Spleen (tissue), 11 donors: ENCODE measurements around the gene GCLM. TPM values are rescaled to one million over a fixed set of nuclear protein-coding genes. Genes with fewer than 3 reads are reported as not detected.

ENCODE experiments used
- DNase-seq: peaks from one replicate; pipeline ENCODE4 v3.0.0-alpha.2; 2020
- H3K27ac ChIP-seq, 8 donors: fragments of 200-600 bp; sonication (generic) in 7 of 8; 1 replicate in 4 of 8; 2 replicates in 4 of 8; pipeline versions ENCODE4 v1.5.0 to v1.8.0; 2016 to 2021; ENCODE audit warnings: inconsistent platforms in 4 of 8, mild to moderate bottlenecking in 4 of 8, moderate library complexity in 1 of 8
- H3K27me3 ChIP-seq, 7 donors: fragments of 200-600 bp; sonication (generic) in 6 of 7; replicated peaks in 1 of 7; 1 replicate in 4 of 7; 2 replicates in 3 of 7; pipeline versions ENCODE4 v1.5.0 to v1.8.0; 2016 to 2021; ENCODE audit warnings: inconsistent platforms in 3 of 7, mild to moderate bottlenecking in 1 of 7
- H3K36me3 ChIP-seq, 6 donors: fragments of 200-600 bp; sonication (generic) in 5 of 6; 1 replicate in 4 of 6; 2 replicates in 2 of 6; pipeline versions ENCODE4 v1.5.0 to v1.8.0; 2016 to 2021; ENCODE audit warnings: inconsistent platforms in 2 of 6
- H3K4me1 ChIP-seq, 6 donors: fragments of 200-600 bp; sonication (generic) in 5 of 6; 1 replicate in 3 of 6; 2 replicates in 3 of 6; pipeline versions ENCODE4 v1.5.0 to v1.8.0; 2016 to 2021; ENCODE audit warnings: inconsistent platforms in 3 of 6
- H3K4me3 ChIP-seq, 8 donors: fragments of 200-600 bp; sonication (generic) in 7 of 8; 1 replicate in 4 of 8; 2 replicates in 4 of 8; pipeline versions ENCODE4 v1.5.0 to v1.8.0; 2016 to 2021; ENCODE audit warnings: inconsistent platforms in 4 of 8, mild to moderate bottlenecking in 4 of 8, moderate library complexity in 2 of 8
- H3K9me3 ChIP-seq, 8 donors: fragments of 200-600 bp; sonication (generic) in 7 of 8; 1 replicate in 4 of 8; 2 replicates in 4 of 8; pipeline versions ENCODE4 v1.5.0 to v1.8.0; 2016 to 2021; ENCODE audit warnings: inconsistent platforms in 4 of 8
- CTCF ChIP-seq, 11 experiments: fragments of 200-600 bp in 7 of 11; fragments of 450-650 bp in 4 of 11; sonication (generic) in 4 of 11; IDR thresholded peaks in 8 of 11; conservative IDR thresholded peaks in 3 of 11; 1 replicate in 7 of 11; 2 replicates in 4 of 11; pipeline versions ENCODE4 v1.4.0 to v1.8.0; 2016 to 2021; ENCODE audit warnings: antibody characterized with exemption in 11 of 11, inconsistent platforms in 4 of 11, mild to moderate bottlenecking in 1 of 11
- POLR2A ChIP-seq, 3 donors: fragments of 450-650 bp; IDR thresholded peaks; one replicate each; pipeline ENCODE4 v1.5.1; 2017; ENCODE audit warnings: antibody characterized with exemption in 3 of 3, mild to moderate bottlenecking in 1 of 3
- POLR2AphosphoS5 ChIP-seq, 3 donors: sonication (generic); formaldehyde crosslinking; IDR thresholded peaks; one replicate each; pipeline ENCODE4 v1.5.1; 2017; ENCODE audit warnings: antibody characterized with exemption in 3 of 3
- WGBS, 5 donors: extraction: QIAGEN DNeasy Blood & Tissue Kit in 3 of 5; methylation state at CpG; one replicate each; pipeline versions ENCODE4 v1.1.5 to v1.1.7; 2013 to 2018; 5-methylcytosine and 5-hydroxymethylcytosine counted together
- intact Hi-C: fragments of 100-400 bp; cut with DNase I; formaldehyde crosslinking; loops from one replicate; pipeline ENCODE4 v1.15.0; 2023; ENCODE audit warnings: low total_unique reads
- polyA plus RNA-seq, 3 donors: library from polyadenylated mRNA; stranded (reverse); fragments of 200-250 nt; gene quantifications; one replicate each; pipeline ENCODE4 v1.2.1, GENCODE V29; 2013
- total RNA-seq, 7 donors: library from RNA; depleted of rRNA in 3 of 7; stranded (reverse); fragments of >200 nt in 3 of 7; fragmentation: NEBNext Ultra II Directional in 4 of 7; extraction: Animal tissue kit (Norgen Biotek cat#: 25700) in 4 of 7; gene quantifications; one replicate each; pipeline versions ENCODE4 v1.1.0 to v1.2.1, GENCODE V29; 2016 to 2021
- donor health status: healthy with polysubstance abuse.
- donor health status: DM: no; HTN: no; CAD: no; lungs with moderate emphysema.
- donor health status: DM: no; HTN: no; CAD: no.
- donor health status: Bipolar disorder and iron deficiency.
- donor health status: healthy.
- donor health status: DM: no; HTN: no; CAD: no.
- donor health status: DM: yes; HTN: yes; CAD: no.

The GCLM gene
- total and polyA plus RNA-seq, 10 donors = 3.6 to 23.3 (median 17.2) TPM

DNA sequence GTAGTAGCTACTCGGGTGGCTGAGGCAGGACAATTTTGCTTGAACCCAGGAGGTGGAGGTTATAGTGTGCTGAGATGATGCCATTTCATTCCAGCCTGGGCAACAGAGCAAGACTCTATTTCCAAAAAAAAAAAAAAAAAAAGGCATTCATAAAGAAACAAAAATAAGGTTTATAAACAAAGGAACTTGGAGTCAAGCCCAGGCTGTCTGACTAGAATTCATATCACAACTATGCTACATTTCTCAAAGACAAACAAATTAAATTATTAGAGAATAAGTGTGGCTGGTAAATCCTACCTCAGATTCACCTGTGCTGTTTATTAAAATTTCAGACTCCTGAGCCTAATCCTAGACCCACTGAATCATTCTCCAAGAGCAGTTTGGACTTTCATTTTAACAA lies 4.2 kb downstream of the GCLM start:
- no peak for DNase-seq
- no peak overlapping the region for H3K4me3 ChIP-seq
- no peaks in the 10 kb centered on the region for H3K27me3 ChIP-seq
- peak overlapping the region in 7 of 8 donors; percentile 6 to 80 (median 64) for H3K27ac ChIP-seq
- peaks cover 9 to 64% (median 44%) of the 10 kb centered on the region in 6 donors for H3K4me1 ChIP-seq
- H3K9me3 ChIP-seq = no peaks in the 10 kb centered on the region
- intact Hi-C loops = no loop called here
- 89 to 100% (median 95%) methylated on average over 1 of the region's 1 CpG for WGBS, 5 donors
- peaks cover 0 to 16% (median 8%) of the 10 kb centered on the region in 6 donors for H3K36me3 ChIP-seq
- no peak for TF ChIP-seq POLR2AphosphoS5 (IDR thresholded peaks at IDR 0.05)
- no peak for TF ChIP-seq CTCF (IDR thresholded peaks at IDR 0.05 in 8 of 11, conservative IDR thresholded peaks at IDR 0.05 in 3 of 11)
- TF ChIP-seq POLR2A (IDR thresholded peaks at IDR 0.05) = no peak

- intact Hi-C loops = no loop called here
- H3K27ac ChIP-seq = peak overlapping the region; percentile 0 to 80 (median 66)
- H3K27me3 ChIP-seq = no peaks in the 10 kb centered on the region
- 8 to 20% (median 9%) methylated on average over 2 of the region's 2 CpGs for WGBS, 5 donors
- TF ChIP-seq CTCF (IDR thresholded peaks at IDR 0.05 in 8 of 11, conservative IDR thresholded peaks at IDR 0.05 in 3 of 11) (no peak), POLR2AphosphoS5 (IDR thresholded peaks at IDR 0.05) (no peak), POLR2A (IDR thresholded peaks at IDR 0.05) (no peak)
- H3K9me3 ChIP-seq = no peaks in the 10 kb centered on the region
- H3K36me3 ChIP-seq = peaks cover 0 to 24% (median 11%) of the 10 kb centered on the region in 6 donors
- H3K4me1 ChIP-seq = peaks cover 9 to 59% (median 42%) of the 10 kb centered on the region in 6 donors
- no peak for DNase-seq
- H3K4me3 ChIP-seq = peak overlapping the region in 1 of 8 donors; percentile 21
These were observed 5.0 kb downstream of the GCLM start for GRCh38 chr1:93904228-93904627.

- H3K36me3 ChIP-seq = peaks cover 0 to 55% (median 19%) of the 10 kb centered on the region in 6 donors
- H3K4me3 ChIP-seq = no peak overlapping the region
- no peak for DNase-seq
- no peak for TF ChIP-seq POLR2A (IDR thresholded peaks at IDR 0.05)
- TF ChIP-seq CTCF (IDR thresholded peaks at IDR 0.05 in 8 of 11, conservative IDR thresholded peaks at IDR 0.05 in 3 of 11) = no peak
- no peak for TF ChIP-seq POLR2AphosphoS5 (IDR thresholded peaks at IDR 0.05)
- no peaks in the 10 kb centered on the region for H3K9me3 ChIP-seq
- H3K4me1 ChIP-seq = peaks cover 0 to 30% (median 22%) of the 10 kb centered on the region in 6 donors
- no peak overlapping the region for H3K27ac ChIP-seq
- intact Hi-C loops = no loop called here
- WGBS, 5 donors = 95 to 100% (median 98%) methylated on average over 3 of the region's 3 CpGs
- no peaks in the 10 kb centered on the region for H3K27me3 ChIP-seq
These were observed 8.3 kb downstream of the GCLM start for GRCh38 chr1:93900723-93901504.

GRCh38 chr1:93899543-93900207 lies 9.6 kb downstream of the GCLM start:
- WGBS, 5 donors = 65 to 97% (median 83%) methylated on average over 3 of the region's 3 CpGs
- no peak overlapping the region for H3K4me3 ChIP-seq
- H3K36me3 ChIP-seq = peaks cover 0 to 68% (median 24%) of the 10 kb centered on the region in 6 donors
- no peak for TF ChIP-seq CTCF (IDR thresholded peaks at IDR 0.05 in 8 of 11, conservative IDR thresholded peaks at IDR 0.05 in 3 of 11)
- TF ChIP-seq POLR2AphosphoS5 (IDR thresholded peaks at IDR 0.05) = no peak
- TF ChIP-seq POLR2A (IDR thresholded peaks at IDR 0.05) = no peak
- no peak for DNase-seq
- H3K27me3 ChIP-seq = no peaks in the 10 kb centered on the region
- H3K4me1 ChIP-seq = peaks cover 0 to 18% (median 12%) of the 10 kb centered on the region in 6 donors
- H3K9me3 ChIP-seq = no peaks in the 10 kb centered on the region
- intact Hi-C loops = no loop called here
- no peak overlapping the region for H3K27ac ChIP-seq
